ENCODE data around the gene SMARCE1.

The SMARCE1 gene

DNA sequence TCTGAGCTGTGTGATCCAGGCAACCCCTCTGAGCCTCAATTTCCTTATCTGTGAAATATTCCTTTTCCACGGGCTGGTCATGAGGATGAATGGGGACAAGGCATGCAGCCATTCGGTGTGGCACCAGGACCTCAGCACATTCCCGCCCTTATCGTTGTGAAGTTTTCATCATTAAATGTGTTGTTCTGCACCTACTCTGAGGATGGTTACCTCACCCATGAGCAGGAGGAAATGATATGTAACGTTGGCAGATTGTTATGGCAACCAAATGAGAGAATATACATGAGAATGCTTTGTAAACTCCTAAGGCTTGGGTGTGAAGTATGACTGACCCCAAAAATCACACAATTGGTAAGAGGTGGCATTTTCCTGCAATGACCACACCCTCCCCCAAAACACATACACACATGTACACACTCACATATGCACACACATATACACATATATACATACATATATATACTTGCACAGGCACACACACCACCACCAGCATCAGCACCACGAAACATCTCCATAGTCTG is 39.5 kb downstream of the SMARCE1 start:
- H3K4me2 ChIP-seq (ENCODE audit: low read length) = no peak overlapping the region
- H3K36me3 ChIP-seq (ENCODE audit: control insufficient read depth, low read length) = no peaks in the 10 kb centered on the region
- no peak overlapping the region for H3K27ac ChIP-seq (ENCODE audit: low read depth, low read length)
- peaks cover 11% of the 10 kb centered on the region for H3K27me3 ChIP-seq (ENCODE audit: control insufficient read depth, low read length)
- H3F3A ChIP-seq (ENCODE audit: control insufficient read depth, insufficient read depth) = no peaks in the 10 kb centered on the region
- H3K79me2 ChIP-seq (ENCODE audit: control insufficient read depth, low read length) = no peaks in the 10 kb centered on the region
- no peak for TF ChIP-seq EZH2phosphoT487 (IDR thresholded peaks at IDR 0.05; ENCODE audit: borderline replicate concordance, low read length)
- H3K4me3 ChIP-seq (ENCODE audit: low read length) = no peak overlapping the region
- no peaks in the 10 kb centered on the region for H3K4me1 ChIP-seq (ENCODE audit: control insufficient read depth, low read length)
- H3K9me2 ChIP-seq (replicated peaks; ENCODE audit: control insufficient read depth, low read length) = no peaks in the 10 kb centered on the region
- no peaks in the 10 kb centered on the region for H4K20me1 ChIP-seq (ENCODE audit: control insufficient read depth, insufficient read depth, low read depth, low read length)
- H3K9me3 ChIP-seq (ENCODE audit: control insufficient read depth, insufficient read depth, low read length) = no peaks in the 10 kb centered on the region

DNA sequence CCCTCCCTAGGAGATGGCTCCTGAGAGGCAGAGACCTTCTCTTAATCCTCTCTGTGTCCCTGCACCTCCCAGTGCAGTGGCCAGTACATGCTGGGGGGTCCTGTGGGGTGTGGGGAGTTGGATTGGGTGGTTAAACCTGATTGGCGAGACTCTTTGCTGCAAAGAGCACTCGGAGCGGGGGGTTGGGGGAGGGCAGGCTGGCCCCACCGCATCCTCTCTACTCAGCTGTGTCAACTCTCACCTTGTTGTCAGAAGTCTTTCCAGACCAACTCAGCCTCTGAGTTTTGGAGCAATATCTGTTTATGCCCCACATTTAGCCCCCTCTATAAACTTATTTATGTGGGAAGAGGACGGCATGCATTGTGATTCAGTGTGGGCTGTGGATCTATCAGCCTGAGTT is 40.0 kb downstream of the SMARCE1 start:
- H3F3A ChIP-seq (ENCODE audit: control insufficient read depth, insufficient read depth) = no peaks in the 10 kb centered on the region
- no peak overlapping the region for H3K27ac ChIP-seq (ENCODE audit: low read depth, low read length)
- H3K9me2 ChIP-seq (replicated peaks; ENCODE audit: control insufficient read depth, low read length) = no peaks in the 10 kb centered on the region
- peaks cover 11% of the 10 kb centered on the region for H3K27me3 ChIP-seq (ENCODE audit: control insufficient read depth, low read length)
- TF ChIP-seq EZH2phosphoT487 (IDR thresholded peaks at IDR 0.05; ENCODE audit: borderline replicate concordance, low read length) = no peak
- H3K4me3 ChIP-seq (ENCODE audit: low read length) = no peak overlapping the region
- no peaks in the 10 kb centered on the region for H3K36me3 ChIP-seq (ENCODE audit: control insufficient read depth, low read length)
- H3K4me2 ChIP-seq (ENCODE audit: low read length) = no peak overlapping the region
- no peaks in the 10 kb centered on the region for H4K20me1 ChIP-seq (ENCODE audit: control insufficient read depth, insufficient read depth, low read depth, low read length)
- no peaks in the 10 kb centered on the region for H3K4me1 ChIP-seq (ENCODE audit: control insufficient read depth, low read length)
- H3K79me2 ChIP-seq (ENCODE audit: control insufficient read depth, low read length) = no peaks in the 10 kb centered on the region
- no peaks in the 10 kb centered on the region for H3K9me3 ChIP-seq (ENCODE audit: control insufficient read depth, insufficient read depth, low read length)

DNA sequence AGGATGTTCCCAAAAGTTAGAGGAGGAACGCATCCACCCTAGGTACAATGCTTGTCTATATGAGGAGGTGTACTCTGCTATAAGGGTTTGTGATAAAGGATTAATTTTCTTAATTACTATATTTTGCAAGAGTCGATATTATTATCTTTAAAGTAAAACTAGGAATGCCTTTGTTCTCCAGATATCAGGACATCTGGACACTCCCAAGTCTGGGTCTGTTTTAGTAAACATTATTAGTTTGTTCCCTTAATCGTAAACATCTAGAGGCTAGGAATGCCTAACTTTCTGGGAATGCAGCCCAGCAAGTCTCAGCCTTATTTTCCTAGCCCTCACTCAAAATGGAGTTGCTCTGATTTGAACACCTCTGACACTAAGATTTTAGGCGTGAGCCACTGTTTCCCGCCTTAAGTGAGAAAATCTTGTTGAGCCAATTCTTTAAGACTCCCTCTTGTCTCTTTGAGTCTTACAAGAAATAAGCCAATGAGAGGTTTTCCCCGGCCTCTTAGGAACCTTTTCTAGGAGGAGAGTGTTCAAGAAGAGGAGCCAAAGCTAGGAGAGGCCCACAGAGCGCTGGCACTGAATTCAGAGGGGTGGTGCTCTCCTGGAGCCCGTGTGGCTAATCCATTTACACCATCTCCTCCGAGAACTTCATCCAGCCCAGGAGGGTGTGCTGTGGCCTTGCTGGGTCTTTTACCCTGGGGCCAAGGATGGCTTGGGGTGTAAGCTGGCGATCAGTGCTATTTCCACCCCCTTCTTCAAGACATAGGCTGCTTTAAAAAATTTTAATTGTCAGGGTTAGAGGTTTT is 40.9 kb downstream of the SMARCE1 start:
- Histone ChIP-seq H3K4me3 (ENCODE audit: low read length) (no peak overlapping the region), H3K79me2 (ENCODE audit: control insufficient read depth, low read length) (no peaks in the 10 kb centered on the region), H3K36me3 (ENCODE audit: control insufficient read depth, low read length) (no peaks in the 10 kb centered on the region), H3K4me1 (ENCODE audit: control insufficient read depth, low read length) (no peaks in the 10 kb centered on the region), H3K27me3 (ENCODE audit: control insufficient read depth, low read length) (peaks cover 9% of the 10 kb centered on the region), H3K9me3 (ENCODE audit: control insufficient read depth, insufficient read depth, low read length) (no peaks in the 10 kb centered on the region), H3K27ac (ENCODE audit: low read depth, low read length) (no peak overlapping the region), H3K4me2 (ENCODE audit: low read length) (no peak overlapping the region), H4K20me1 (ENCODE audit: control insufficient read depth, insufficient read depth, low read depth, low read length) (no peaks in the 10 kb centered on the region), H3K9me2 (replicated peaks; ENCODE audit: control insufficient read depth, low read length) (no peaks in the 10 kb centered on the region), H3F3A (ENCODE audit: control insufficient read depth, insufficient read depth) (no peaks in the 10 kb centered on the region)
- TF ChIP-seq, protein P1, sequence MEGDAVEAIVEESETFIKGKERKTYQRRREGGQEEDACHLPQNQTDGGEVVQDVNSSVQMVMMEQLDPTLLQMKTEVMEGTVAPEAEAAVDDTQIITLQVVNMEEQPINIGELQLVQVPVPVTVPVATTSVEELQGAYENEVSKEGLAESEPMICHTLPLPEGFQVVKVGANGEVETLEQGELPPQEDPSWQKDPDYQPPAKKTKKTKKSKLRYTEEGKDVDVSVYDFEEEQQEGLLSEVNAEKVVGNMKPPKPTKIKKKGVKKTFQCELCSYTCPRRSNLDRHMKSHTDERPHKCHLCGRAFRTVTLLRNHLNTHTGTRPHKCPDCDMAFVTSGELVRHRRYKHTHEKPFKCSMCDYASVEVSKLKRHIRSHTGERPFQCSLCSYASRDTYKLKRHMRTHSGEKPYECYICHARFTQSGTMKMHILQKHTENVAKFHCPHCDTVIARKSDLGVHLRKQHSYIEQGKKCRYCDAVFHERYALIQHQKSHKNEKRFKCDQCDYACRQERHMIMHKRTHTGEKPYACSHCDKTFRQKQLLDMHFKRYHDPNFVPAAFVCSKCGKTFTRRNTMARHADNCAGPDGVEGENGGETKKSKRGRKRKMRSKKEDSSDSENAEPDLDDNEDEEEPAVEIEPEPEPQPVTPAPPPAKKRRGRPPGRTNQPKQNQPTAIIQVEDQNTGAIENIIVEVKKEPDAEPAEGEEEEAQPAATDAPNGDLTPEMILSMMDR (IDR thresholded peaks at IDR 0.05; ENCODE audit: low read depth, low read length, poor library complexity, severe bottlenecking) = no peak
- TF ChIP-seq EZH2phosphoT487 (IDR thresholded peaks at IDR 0.05; ENCODE audit: borderline replicate concordance, low read length) = no peak

DNA sequence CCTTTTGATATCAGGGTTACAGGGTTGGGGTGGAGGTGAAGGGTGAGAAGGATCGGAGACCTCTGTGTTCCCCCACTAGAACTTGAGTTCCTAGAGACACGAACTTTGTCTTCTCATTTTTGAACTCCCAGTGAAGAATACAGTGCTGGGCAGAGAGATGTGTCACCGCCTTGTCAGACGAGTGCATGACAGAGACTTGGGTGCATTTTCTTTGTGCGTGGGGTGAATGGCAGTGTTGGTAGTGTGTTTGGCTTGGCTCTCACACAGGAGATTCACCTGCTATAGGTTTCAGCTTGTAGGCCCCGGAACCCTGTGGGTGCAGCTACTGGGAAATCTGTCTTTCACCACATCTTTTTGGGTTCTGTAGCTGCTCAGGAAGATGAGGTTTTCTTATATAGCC is 42.3 kb downstream of the SMARCE1 start:
- H3K79me2 ChIP-seq (ENCODE audit: control insufficient read depth, low read length) = no peaks in the 10 kb centered on the region
- H3K9me2 ChIP-seq (replicated peaks; ENCODE audit: control insufficient read depth, low read length) = no peaks in the 10 kb centered on the region
- no peak overlapping the region for H3K27ac ChIP-seq (ENCODE audit: low read depth, low read length)
- no peak overlapping the region for H3K4me2 ChIP-seq (ENCODE audit: low read length)
- no peaks in the 10 kb centered on the region for H3F3A ChIP-seq (ENCODE audit: control insufficient read depth, insufficient read depth)
- no peak for TF ChIP-seq EZH2phosphoT487 (IDR thresholded peaks at IDR 0.05; ENCODE audit: borderline replicate concordance, low read length)
- TF ChIP-seq, protein P1 (IDR thresholded peaks at IDR 0.05; ENCODE audit: low read depth, low read length, poor library complexity, severe bottlenecking) = no peak
- H3K27me3 ChIP-seq (ENCODE audit: control insufficient read depth, low read length) = peaks cover 2% of the 10 kb centered on the region; the same call in 1 of the 2 replicates
- no peaks in the 10 kb centered on the region for H3K36me3 ChIP-seq (ENCODE audit: control insufficient read depth, low read length)
- no peaks in the 10 kb centered on the region for H3K4me1 ChIP-seq (ENCODE audit: control insufficient read depth, low read length)
- no peak overlapping the region for H3K4me3 ChIP-seq (ENCODE audit: low read length)
- H4K20me1 ChIP-seq (ENCODE audit: control insufficient read depth, insufficient read depth, low read depth, low read length) = no peaks in the 10 kb centered on the region
- no peaks in the 10 kb centered on the region for H3K9me3 ChIP-seq (ENCODE audit: control insufficient read depth, insufficient read depth, low read length)

Measured in DOHH2 (cell line).